ENCODE data around the gene IZUMO1R. TPM values are rescaled to one million over a fixed set of nuclear protein-coding genes. Genes with fewer than 3 reads are reported as not detected.
A peak's percentile ranks its signal among the peaks of the same experiment; 100 is the strongest.

The IZUMO1R gene
- polyA plus RNA-seq (2013, experiment 1 of 2) = not detected
- polyA plus RNA-seq (2013, experiment 2 of 2) = not detected

DNA sequence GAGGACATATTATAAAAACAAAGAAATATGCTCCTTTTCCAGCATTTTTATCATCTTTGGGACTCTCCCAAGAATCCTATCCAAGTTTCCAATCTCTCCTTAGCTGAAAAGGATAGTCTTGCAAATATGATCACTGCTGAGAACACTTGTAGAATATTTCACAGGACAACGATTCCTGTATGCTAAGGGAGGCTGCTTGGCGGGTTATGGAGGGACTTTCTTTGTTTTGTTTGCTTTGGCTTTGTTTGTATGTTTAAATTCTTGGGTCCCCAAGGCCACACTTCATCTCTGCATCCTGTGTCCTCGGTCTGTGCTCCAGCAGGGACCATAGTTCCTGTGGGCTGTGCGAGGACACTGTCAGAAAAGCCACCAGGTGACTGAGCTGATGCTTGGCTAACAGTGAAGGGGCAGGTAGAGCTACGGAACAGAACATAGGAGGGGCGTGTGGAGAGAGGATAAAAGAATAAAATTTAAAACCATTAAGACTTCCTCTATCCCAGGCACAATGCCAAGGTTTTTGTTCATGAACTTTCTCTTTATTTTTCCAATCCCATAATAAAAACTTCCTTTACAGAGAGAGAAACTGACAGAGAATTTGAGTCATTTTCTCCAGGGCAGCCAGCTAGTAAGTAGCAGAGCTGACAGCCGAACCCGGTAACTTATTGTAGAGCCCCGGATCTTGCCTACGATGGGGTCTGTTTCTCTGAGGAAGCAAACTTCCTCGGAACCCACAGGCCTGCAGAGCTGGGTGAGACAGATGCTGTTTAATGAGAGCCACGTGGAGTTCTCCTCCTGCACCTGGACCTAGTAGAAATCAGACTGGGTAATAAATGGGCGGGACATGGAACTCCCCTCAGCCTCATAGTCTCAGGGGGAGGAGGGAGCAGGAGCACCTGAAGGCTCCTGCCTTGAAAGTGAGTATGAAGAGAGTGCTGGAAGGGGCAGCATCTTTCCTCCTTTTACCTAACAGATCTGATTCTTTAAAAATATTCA lies at the start of gene IZUMO1R:
IZUMO1R (plus strand) TSS at position 615 of the 993 bp plus-strand sequence. CDS start 1,057 bp downstream, outside the sequence.
- Histone ChIP-seq H4K8ac (ENCODE audit: low read length) (no peak within 1 kb of the TSS), H3K27me3 (ENCODE audit: control insufficient read depth in 1 of 2, insufficient read depth in 1 of 2, low read length in 2 of 2) (peaks cover 0 to 8% of the 10 kb centered on the region in 2 experiments), H2AFZ (ENCODE audit: low read depth, low read length) (peak within 1 kb of the TSS; percentile 42), H3K4me1 (ENCODE audit: control insufficient read depth, insufficient read depth, low read depth, low read length) (peaks cover 1% of the 10 kb centered on the region), H2BK5ac (ENCODE audit: low read depth, low read length, poor library complexity, severe bottlenecking) (no peak within 1 kb of the TSS), H2BK15ac (ENCODE audit: low read depth, poor library complexity, severe bottlenecking) (no peak within 1 kb of the TSS), H2BK120ac (ENCODE audit: low read depth, low read length) (no peak within 1 kb of the TSS), H3K4me2 (ENCODE audit: low read length, poor library complexity, severe bottlenecking) (no peak within 1 kb of the TSS), H3K18ac (ENCODE audit: low read depth in 1 of 2, low read length in 2 of 2) (no peak within 1 kb of the TSS), H3K36me3 (ENCODE audit: control insufficient read depth in 1 of 2, insufficient read depth in 2 of 2, low read depth in 1 of 2, low read length in 2 of 2) (no peaks in the 10 kb centered on the region), H2BK12ac (ENCODE audit: low read length in 2 of 2) (no peak within 1 kb of the TSS), H3K23ac (ENCODE audit: low read length in 2 of 2) (no peak within 1 kb of the TSS), H3K79me1 (replicated peaks; ENCODE audit: low read length, poor library complexity, severe bottlenecking) (no peaks in the 10 kb centered on the region), H3K9ac (ENCODE audit: low read length) (peak within 1 kb of the TSS; percentile 5), H3K4ac (ENCODE audit: low read depth in 1 of 2, low read length in 2 of 2) (no peak within 1 kb of the TSS), H3K9me3 (ENCODE audit: control insufficient read depth, low read length) (no peaks in the 10 kb centered on the region), H3K27ac (ENCODE audit: low read length, poor library complexity, severe bottlenecking) (no peak within 1 kb of the TSS), H2AK5ac (ENCODE audit: low read length, severe bottlenecking) (no peak within 1 kb of the TSS), H3K4me3 (ENCODE audit: insufficient read depth in 1 of 2, low read depth in 1 of 2, low read length in 2 of 2) (no peak within 1 kb of the TSS), H4K91ac (ENCODE audit: low read length) (no peak within 1 kb of the TSS), H3K14ac (ENCODE audit: low read length in 2 of 2) (no peak within 1 kb of the TSS)
- DNase-seq = no peak
- 59% methylated on average over 13 of the region's 13 CpGs for WGBS

DNA sequence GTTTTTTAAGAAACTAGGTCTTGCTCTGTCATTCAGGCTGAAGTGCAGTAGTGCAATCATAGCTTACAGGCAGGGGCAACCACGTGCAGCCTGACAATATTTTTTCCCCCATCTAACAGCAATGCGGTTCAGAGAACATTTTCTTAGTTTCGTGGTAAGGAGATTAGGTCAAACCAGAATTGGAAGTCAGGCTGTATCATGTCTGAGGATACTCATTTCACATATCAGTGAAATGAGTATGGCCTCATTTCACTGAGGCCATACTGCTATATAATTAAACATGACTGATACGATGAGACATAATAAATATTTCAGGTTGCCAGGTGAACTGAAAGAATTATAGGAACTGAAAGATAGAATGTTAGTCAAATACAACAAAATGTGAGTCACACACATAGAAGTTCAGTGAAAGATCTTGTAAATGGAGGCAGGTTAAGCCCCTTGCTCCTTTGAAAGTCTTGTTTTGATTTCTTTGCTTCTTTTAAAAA lies 32.5 kb upstream of the IZUMO1R start:
- Histone ChIP-seq H3K4me1 (ENCODE audit: control insufficient read depth, insufficient read depth, low read depth, low read length) (no peaks in the 10 kb centered on the region), H3K79me1 (replicated peaks; ENCODE audit: low read length, poor library complexity, severe bottlenecking) (no peaks in the 10 kb centered on the region), H2BK15ac (ENCODE audit: low read depth, poor library complexity, severe bottlenecking) (no peak overlapping the region), H3K27me3 (ENCODE audit: control insufficient read depth in 1 of 2, insufficient read depth in 1 of 2, low read length in 2 of 2) (no peaks in the 10 kb centered on the region), H3K4ac (ENCODE audit: low read depth in 1 of 2, low read length in 2 of 2) (no peak overlapping the region), H3K4me2 (ENCODE audit: low read length, poor library complexity, severe bottlenecking) (no peak overlapping the region), H2BK5ac (ENCODE audit: low read depth, low read length, poor library complexity, severe bottlenecking) (no peak overlapping the region), H3K27ac (ENCODE audit: low read length, poor library complexity, severe bottlenecking) (no peak overlapping the region), H3K36me3 (ENCODE audit: control insufficient read depth in 1 of 2, insufficient read depth in 2 of 2, low read depth in 1 of 2, low read length in 2 of 2) (no peaks in the 10 kb centered on the region), H3K14ac (ENCODE audit: low read length in 2 of 2) (no peak overlapping the region), H3K23ac (ENCODE audit: low read length in 2 of 2) (no peak overlapping the region), H4K8ac (ENCODE audit: low read length) (no peak overlapping the region), H4K91ac (ENCODE audit: low read length) (no peak overlapping the region), H3K9ac (ENCODE audit: low read length) (no peak overlapping the region), H3K4me3 (ENCODE audit: insufficient read depth in 1 of 2, low read depth in 1 of 2, low read length in 2 of 2) (no peak overlapping the region), H3K9me3 (ENCODE audit: control insufficient read depth, low read length) (no peaks in the 10 kb centered on the region), H2BK120ac (ENCODE audit: low read depth, low read length) (no peak overlapping the region), H2BK12ac (ENCODE audit: low read length in 2 of 2) (no peak overlapping the region), H2AFZ (ENCODE audit: low read depth, low read length) (no peak overlapping the region), H3K18ac (ENCODE audit: low read depth in 1 of 2, low read length in 2 of 2) (no peak overlapping the region), H2AK5ac (ENCODE audit: low read length, severe bottlenecking) (no peak overlapping the region)
- 48% methylated on average over 4 of the region's 4 CpGs for WGBS
- DNase-seq = no peak

DNA sequence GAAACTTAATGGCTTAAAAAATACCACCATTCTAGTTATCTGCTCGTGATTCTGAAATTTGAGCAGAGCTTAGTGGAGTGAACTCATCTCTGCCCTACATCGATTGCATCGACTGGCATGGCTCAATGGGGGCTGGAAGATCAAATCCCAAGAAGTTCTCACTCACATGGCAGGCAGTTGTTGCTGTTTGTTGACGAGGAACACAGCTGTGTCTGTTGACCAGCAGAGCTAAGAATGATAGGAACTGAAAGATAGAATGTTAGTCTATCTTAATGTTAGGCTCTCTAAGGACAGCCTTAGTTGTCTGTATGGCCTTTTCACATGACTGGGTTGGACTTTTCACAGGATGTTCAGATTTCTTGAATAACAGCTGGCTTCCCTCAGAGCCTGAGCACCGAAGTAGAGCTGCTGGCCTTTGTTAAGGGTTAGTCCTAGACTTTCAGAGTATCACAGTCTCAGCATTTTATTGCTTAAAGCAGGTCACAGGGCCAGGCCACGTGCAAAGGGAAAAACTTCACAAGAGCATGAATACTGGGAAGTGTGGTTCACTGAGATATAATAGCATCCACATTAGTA lies 31.6 kb upstream of the IZUMO1R start:
- H2BK15ac ChIP-seq (ENCODE audit: low read depth, poor library complexity, severe bottlenecking) = no peak overlapping the region
- H3K14ac ChIP-seq (ENCODE audit: low read length in 2 of 2) = no peak overlapping the region
- H3K4ac ChIP-seq (ENCODE audit: low read depth in 1 of 2, low read length in 2 of 2) = no peak overlapping the region
- H3K36me3 ChIP-seq (ENCODE audit: control insufficient read depth in 1 of 2, insufficient read depth in 2 of 2, low read depth in 1 of 2, low read length in 2 of 2) = no peaks in the 10 kb centered on the region
- H4K8ac ChIP-seq (ENCODE audit: low read length) = no peak overlapping the region
- WGBS = 42% methylated on average over 6 of the region's 6 CpGs
- H3K9ac ChIP-seq (ENCODE audit: low read length) = no peak overlapping the region
- H3K27me3 ChIP-seq (ENCODE audit: control insufficient read depth in 1 of 2, insufficient read depth in 1 of 2, low read length in 2 of 2) = no peaks in the 10 kb centered on the region
- H3K9me3 ChIP-seq (ENCODE audit: control insufficient read depth, low read length) = no peaks in the 10 kb centered on the region
- H3K27ac ChIP-seq (ENCODE audit: low read length, poor library complexity, severe bottlenecking) = no peak overlapping the region
- no peak overlapping the region for H3K18ac ChIP-seq (ENCODE audit: low read depth in 1 of 2, low read length in 2 of 2)
- no peak overlapping the region for H2AFZ ChIP-seq (ENCODE audit: low read depth, low read length)
- no peak overlapping the region for H4K91ac ChIP-seq (ENCODE audit: low read length)
- no peak for DNase-seq
- H3K23ac ChIP-seq (ENCODE audit: low read length in 2 of 2) = no peak overlapping the region
- H2BK5ac ChIP-seq (ENCODE audit: low read depth, low read length, poor library complexity, severe bottlenecking) = no peak overlapping the region
- H3K4me1 ChIP-seq (ENCODE audit: control insufficient read depth, insufficient read depth, low read depth, low read length) = no peaks in the 10 kb centered on the region
- H3K4me3 ChIP-seq (ENCODE audit: insufficient read depth in 1 of 2, low read depth in 1 of 2, low read length in 2 of 2) = no peak overlapping the region
- no peak overlapping the region for H2AK5ac ChIP-seq (ENCODE audit: low read length, severe bottlenecking)
- no peak overlapping the region for H2BK12ac ChIP-seq (ENCODE audit: low read length in 2 of 2)
- H3K4me2 ChIP-seq (ENCODE audit: low read length, poor library complexity, severe bottlenecking) = no peak overlapping the region
- H3K79me1 ChIP-seq (replicated peaks; ENCODE audit: low read length, poor library complexity, severe bottlenecking) = no peaks in the 10 kb centered on the region
- no peak overlapping the region for H2BK120ac ChIP-seq (ENCODE audit: low read depth, low read length)

DNA sequence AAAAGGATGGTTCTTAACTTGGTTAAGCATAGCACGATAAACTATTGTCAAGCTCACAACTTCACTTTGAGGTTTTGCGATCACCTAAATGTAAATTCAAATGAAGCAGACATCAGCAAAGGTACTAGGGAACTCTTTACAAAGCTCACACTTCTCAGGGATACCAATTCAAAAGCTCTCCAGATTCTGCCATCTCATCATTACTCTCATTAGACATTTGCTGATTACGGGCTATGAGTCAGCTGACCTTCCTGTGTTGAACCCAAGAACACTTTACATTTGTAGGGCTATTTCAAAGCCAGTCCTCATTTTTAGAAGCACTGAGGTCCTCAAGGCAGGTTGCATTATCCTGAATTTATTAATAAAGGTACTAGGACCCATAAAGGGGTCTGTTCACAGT lies 28.4 kb upstream of the IZUMO1R start:
- H2BK120ac ChIP-seq (ENCODE audit: low read depth, low read length) = no peak overlapping the region
- no peak overlapping the region for H3K4ac ChIP-seq (ENCODE audit: low read depth in 1 of 2, low read length in 2 of 2)
- no peak overlapping the region for H2AFZ ChIP-seq (ENCODE audit: low read depth, low read length)
- no peak overlapping the region for H2BK5ac ChIP-seq (ENCODE audit: low read depth, low read length, poor library complexity, severe bottlenecking)
- H3K9ac ChIP-seq (ENCODE audit: low read length) = no peak overlapping the region
- no peak overlapping the region for H3K14ac ChIP-seq (ENCODE audit: low read length in 2 of 2)
- WGBS = 84% methylated on average over 3 of the region's 3 CpGs
- no peaks in the 10 kb centered on the region for H3K36me3 ChIP-seq (ENCODE audit: control insufficient read depth in 1 of 2, insufficient read depth in 2 of 2, low read depth in 1 of 2, low read length in 2 of 2)
- H3K27ac ChIP-seq (ENCODE audit: low read length, poor library complexity, severe bottlenecking) = no peak overlapping the region
- no peak overlapping the region for H4K8ac ChIP-seq (ENCODE audit: low read length)
- no peak overlapping the region for H2BK15ac ChIP-seq (ENCODE audit: low read depth, poor library complexity, severe bottlenecking)
- no peak overlapping the region for H3K23ac ChIP-seq (ENCODE audit: low read length in 2 of 2)
- no peak overlapping the region for H4K91ac ChIP-seq (ENCODE audit: low read length)
- H3K27me3 ChIP-seq (ENCODE audit: control insufficient read depth in 1 of 2, insufficient read depth in 1 of 2, low read length in 2 of 2) = no peaks in the 10 kb centered on the region
- no peak for DNase-seq
- H3K18ac ChIP-seq (ENCODE audit: low read depth in 1 of 2, low read length in 2 of 2) = no peak overlapping the region
- no peaks in the 10 kb centered on the region for H3K4me1 ChIP-seq (ENCODE audit: control insufficient read depth, insufficient read depth, low read depth, low read length)
- no peaks in the 10 kb centered on the region for H3K79me1 ChIP-seq (replicated peaks; ENCODE audit: low read length, poor library complexity, severe bottlenecking)
- H2AK5ac ChIP-seq (ENCODE audit: low read length, severe bottlenecking) = no peak overlapping the region
- no peak overlapping the region for H3K4me2 ChIP-seq (ENCODE audit: low read length, poor library complexity, severe bottlenecking)
- H2BK12ac ChIP-seq (ENCODE audit: low read length in 2 of 2) = no peak overlapping the region
- H3K4me3 ChIP-seq (ENCODE audit: insufficient read depth in 1 of 2, low read depth in 1 of 2, low read length in 2 of 2) = no peak overlapping the region
- H3K9me3 ChIP-seq (ENCODE audit: control insufficient read depth, low read length) = no peaks in the 10 kb centered on the region

Data from mesenchymal stem cell (in vitro differentiated cells and primary cell).